Activated naive CD8-positive, alpha-beta T cell treated with anti-CD3 and anti-CD28 coated beads, Interleukin-2, amount 10 ng/mL, durations not matched to agents 7 days and 5 days (primary cell): ENCODE data around the gene ATXN1. TPM values are rescaled to one million over a fixed set of nuclear protein-coding genes. Genes with fewer than 3 reads are reported as not detected.

Source experiments
- ATAC-seq: fragments of 150-1000 bp; cut with Tn5 transposase; one replicate; pipeline ENCODE4 v1.10.0; 2021; ENCODE audit warnings: low read depth, moderate library complexity
- POLR2A ChIA-PET: fragments of 350-600 bp; sonication (Branson Sonifier 250); formaldehyde crosslinking; loops from one replicate; lab custom pipeline; 2021; ENCODE audit warnings: antibody characterized with exemption; lab: Charles Lee
- DNase-seq: peaks from one replicate; pipeline ENCODE4 v3.0.0; 2021
- H3K27ac Mint-ChIP-seq: one replicate; pipeline ENCODE4 v1.8.0; 2022; ENCODE audit warnings: mild to moderate bottlenecking, mixed read lengths
- H3K27me3 Mint-ChIP-seq: one replicate; pipeline ENCODE4 v1.8.0; 2022; ENCODE audit warnings: mild to moderate bottlenecking, moderate library complexity, mixed read lengths
- H3K36me3 Mint-ChIP-seq: one replicate; pipeline ENCODE4 v1.8.0; 2021; ENCODE audit warnings: mild to moderate bottlenecking, mixed read lengths
- H3K4me1 Mint-ChIP-seq: one replicate; pipeline ENCODE4 v1.8.0; 2021; ENCODE audit warnings: mixed read lengths
- H3K4me3 Mint-ChIP-seq: one replicate; pipeline ENCODE4 v1.8.0; 2022; ENCODE audit warnings: mild to moderate bottlenecking, moderate library complexity, mixed read lengths
- H3K9me3 Mint-ChIP-seq: one replicate; pipeline ENCODE4 v1.8.0; 2021; ENCODE audit warnings: mixed read lengths
- total RNA-seq, 2 experiments: library from RNA; stranded (reverse); gene quantifications; one replicate each; pipeline ENCODE4 v1.2.3, GENCODE V29; 2021

The ATXN1 gene
- total RNA-seq, 2 experiments from 2014 or later = 63.6 to 67.2 TPM

GRCh38 chr6:16313732-16314131 is 447.5 kb downstream of the ATXN1 start:
- Mint-ChIP-seq H3K27ac (no peak overlapping the region), H3K4me1 (peaks cover 12% of the 10 kb centered on the region), H3K9me3 (no peaks in the 10 kb centered on the region), H3K27me3 (no peaks in the 10 kb centered on the region), H3K4me3 (no peak overlapping the region), H3K36me3 (peaks cover 4% of the 10 kb centered on the region)
- no peak for ATAC-seq
- DNase-seq = no peak
- POLR2A ChIA-PET = no interaction called here

- Mint-ChIP-seq H3K4me1 (peaks cover under 1% of the 10 kb centered on the region), H3K27me3 (no peaks in the 10 kb centered on the region), H3K27ac (no peak overlapping the region), H3K9me3 (no peaks in the 10 kb centered on the region), H3K36me3 (peaks cover 4% of the 10 kb centered on the region), H3K4me3 (no peak overlapping the region)
- no peak for ATAC-seq
- no peak for DNase-seq
- POLR2A ChIA-PET = no interaction called here
Observed at GRCh38 chr6:16311763-16312162, 449.5 kb downstream of the ATXN1 start.

DNA sequence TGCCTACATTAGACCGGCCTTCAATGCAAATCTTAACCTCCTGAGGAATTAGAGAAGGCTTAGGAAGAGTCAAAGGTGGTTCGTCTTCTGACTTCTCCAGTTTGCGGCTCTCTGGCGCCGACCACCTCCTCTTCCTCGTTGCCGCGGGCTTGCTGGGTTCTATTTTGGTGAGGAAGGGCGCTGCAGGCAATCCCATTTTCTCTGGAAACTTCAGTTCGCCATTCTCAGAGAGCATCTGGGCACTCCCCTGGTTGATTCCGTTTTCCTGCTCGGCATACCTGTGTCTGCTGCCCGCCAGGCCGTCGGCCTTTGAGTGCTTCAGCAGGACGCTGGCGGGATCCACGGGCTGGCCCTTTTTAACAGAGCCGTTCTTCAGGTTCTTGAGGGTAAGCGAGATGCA is 454.9 kb downstream of the ATXN1 start:
- POLR2A ChIA-PET = no interaction called here
- Mint-ChIP-seq H3K4me3 (no peak overlapping the region), H3K9me3 (no peaks in the 10 kb centered on the region), H3K4me1 (no peaks in the 10 kb centered on the region), H3K27me3 (no peaks in the 10 kb centered on the region), H3K36me3 (peaks cover 5% of the 10 kb centered on the region), H3K27ac (no peak overlapping the region)
- DNase-seq = no peak
- ATAC-seq = no peak

- H3K27ac Mint-ChIP-seq = no peak overlapping the region
- no peaks in the 10 kb centered on the region for H3K27me3 Mint-ChIP-seq
- peaks cover 5% of the 10 kb centered on the region for H3K36me3 Mint-ChIP-seq
- no peak overlapping the region for H3K4me3 Mint-ChIP-seq
- H3K4me1 Mint-ChIP-seq = no peaks in the 10 kb centered on the region
- ATAC-seq (no peak), DNase-seq (no peak)
- no peaks in the 10 kb centered on the region for H3K9me3 Mint-ChIP-seq
- POLR2A ChIA-PET = no interaction called here
Observed at GRCh38 chr6:16305788-16306187, 455.5 kb downstream of the ATXN1 start.

DNA sequence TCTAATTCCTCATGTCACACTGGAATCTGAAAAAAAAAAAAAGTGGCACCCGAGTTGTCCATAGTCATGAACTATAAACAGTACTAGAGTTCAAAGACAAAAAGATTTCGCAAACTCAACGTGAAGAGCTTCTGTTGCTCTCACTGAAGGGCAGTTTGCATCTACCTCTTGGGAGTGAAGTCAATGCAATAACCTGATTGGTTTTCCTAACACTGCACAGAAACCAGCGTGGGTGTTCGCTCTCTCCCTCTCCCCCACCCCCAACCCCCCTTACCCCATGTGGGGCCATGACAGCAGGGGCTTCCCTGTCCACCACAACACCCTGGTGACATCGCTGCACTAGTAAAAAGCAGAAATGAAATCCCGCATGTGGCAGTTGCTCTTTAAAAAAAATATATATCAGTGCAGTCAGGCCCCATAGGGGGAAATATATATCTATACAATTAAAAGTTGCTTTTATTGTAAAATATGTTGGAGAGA is 456.0 kb downstream of the ATXN1 start:
- Mint-ChIP-seq H3K9me3 (no peaks in the 10 kb centered on the region), H3K36me3 (peaks cover 5% of the 10 kb centered on the region), H3K4me3 (no peak overlapping the region), H3K4me1 (no peaks in the 10 kb centered on the region), H3K27ac (no peak overlapping the region), H3K27me3 (no peaks in the 10 kb centered on the region)
- POLR2A ChIA-PET = no interaction called here
- ATAC-seq = no peak
- no peak for DNase-seq

DNA sequence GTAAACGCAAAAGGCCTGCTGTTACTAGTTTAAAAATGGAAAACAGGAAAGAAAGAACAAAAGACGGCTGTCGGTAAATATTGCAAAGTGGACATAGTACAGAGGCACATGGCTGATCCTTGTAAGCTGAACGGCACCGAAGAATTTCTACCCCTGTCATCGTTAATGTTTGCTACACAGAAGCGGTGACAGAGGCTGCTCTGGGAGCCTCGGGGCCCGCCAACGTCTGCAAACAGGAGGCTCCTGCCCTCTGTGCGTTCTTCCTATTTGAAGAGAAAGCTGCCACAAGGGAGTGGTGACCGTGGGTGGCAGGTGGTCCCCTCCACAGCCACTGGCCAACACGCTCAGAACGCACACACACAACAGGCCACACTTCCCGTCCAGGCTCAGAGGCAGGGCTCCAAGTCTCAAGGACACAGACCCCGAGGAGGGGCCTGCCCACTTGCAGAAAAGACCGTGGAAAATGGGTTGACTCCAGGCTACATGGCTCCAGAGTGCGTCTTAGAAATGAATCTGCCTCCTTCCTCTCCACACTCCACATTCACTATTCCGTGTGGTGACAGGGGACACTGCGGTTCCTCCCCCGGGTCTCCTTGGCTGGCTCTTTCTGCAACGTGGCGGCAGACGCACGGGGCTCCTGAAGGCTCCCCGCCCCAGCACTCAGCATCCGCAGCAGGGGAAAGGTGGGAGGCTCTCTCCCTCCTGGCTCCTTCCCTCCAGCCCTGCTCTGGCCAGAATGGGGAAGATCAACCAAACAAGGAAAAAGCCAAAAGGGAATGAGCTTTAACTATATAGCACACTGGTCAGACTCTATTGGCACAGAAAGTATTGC is 458.3 kb downstream of the ATXN1 start:
- Mint-ChIP-seq H3K27me3 (no peaks in the 10 kb centered on the region), H3K4me1 (no peaks in the 10 kb centered on the region), H3K36me3 (peaks cover 6% of the 10 kb centered on the region), H3K27ac (no peak overlapping the region), H3K9me3 (no peaks in the 10 kb centered on the region), H3K4me3 (no peak overlapping the region)
- DNase-seq = no peak
- POLR2A ChIA-PET = no interaction called here
- no peak for ATAC-seq

DNA sequence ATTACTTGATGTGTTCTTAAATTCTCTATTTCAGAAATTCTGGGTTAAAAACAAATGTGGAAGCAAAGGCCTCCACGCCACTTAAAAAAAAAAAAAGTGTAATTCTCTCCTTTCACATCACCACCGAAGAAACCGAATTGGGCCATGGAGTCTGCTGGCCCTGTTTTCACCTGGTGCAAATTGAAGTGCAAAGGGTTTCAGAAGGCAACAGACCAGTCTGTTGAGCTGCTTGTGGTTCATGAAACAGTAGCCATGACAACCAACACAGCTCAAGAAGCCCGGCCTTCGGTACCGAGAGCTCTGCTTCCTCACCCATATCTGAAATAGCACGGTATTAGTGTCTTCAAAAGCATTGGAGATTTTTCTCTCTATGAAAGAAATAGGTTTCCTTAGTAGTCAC is 459.7 kb downstream of the ATXN1 start:
- Mint-ChIP-seq H3K36me3 (peaks cover 6% of the 10 kb centered on the region), H3K27me3 (no peaks in the 10 kb centered on the region), H3K4me1 (no peaks in the 10 kb centered on the region), H3K9me3 (no peaks in the 10 kb centered on the region), H3K4me3 (no peak overlapping the region), H3K27ac (no peak overlapping the region)
- no peak for ATAC-seq
- POLR2A ChIA-PET = no interaction called here
- DNase-seq = no peak

DNA sequence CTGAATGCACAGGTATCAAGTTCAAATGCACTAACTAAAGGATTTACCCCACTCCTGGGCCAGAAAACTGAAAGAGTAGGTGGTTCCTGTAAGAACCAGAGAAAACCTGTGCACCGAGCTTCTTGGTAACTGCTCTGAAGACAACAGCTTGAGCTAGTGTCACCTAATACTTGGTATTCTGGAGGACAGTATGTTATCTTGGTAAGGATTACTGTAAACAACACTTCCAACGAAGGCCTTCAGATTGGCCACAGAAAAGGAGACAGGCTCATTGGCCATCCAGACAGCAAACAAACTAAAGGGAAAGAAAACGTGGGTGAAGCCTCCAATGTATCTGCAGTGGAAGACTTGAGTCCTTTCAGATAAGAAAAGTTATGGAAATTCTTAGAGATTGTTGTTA is 461.4 kb downstream of the ATXN1 start:
- no peaks in the 10 kb centered on the region for H3K4me1 Mint-ChIP-seq
- no peaks in the 10 kb centered on the region for H3K9me3 Mint-ChIP-seq
- no peak overlapping the region for H3K27ac Mint-ChIP-seq
- H3K4me3 Mint-ChIP-seq = no peak overlapping the region
- POLR2A ChIA-PET = no interaction called here
- H3K36me3 Mint-ChIP-seq = peaks cover 9% of the 10 kb centered on the region
- ATAC-seq = no peak
- H3K27me3 Mint-ChIP-seq = no peaks in the 10 kb centered on the region
- no peak for DNase-seq

DNA sequence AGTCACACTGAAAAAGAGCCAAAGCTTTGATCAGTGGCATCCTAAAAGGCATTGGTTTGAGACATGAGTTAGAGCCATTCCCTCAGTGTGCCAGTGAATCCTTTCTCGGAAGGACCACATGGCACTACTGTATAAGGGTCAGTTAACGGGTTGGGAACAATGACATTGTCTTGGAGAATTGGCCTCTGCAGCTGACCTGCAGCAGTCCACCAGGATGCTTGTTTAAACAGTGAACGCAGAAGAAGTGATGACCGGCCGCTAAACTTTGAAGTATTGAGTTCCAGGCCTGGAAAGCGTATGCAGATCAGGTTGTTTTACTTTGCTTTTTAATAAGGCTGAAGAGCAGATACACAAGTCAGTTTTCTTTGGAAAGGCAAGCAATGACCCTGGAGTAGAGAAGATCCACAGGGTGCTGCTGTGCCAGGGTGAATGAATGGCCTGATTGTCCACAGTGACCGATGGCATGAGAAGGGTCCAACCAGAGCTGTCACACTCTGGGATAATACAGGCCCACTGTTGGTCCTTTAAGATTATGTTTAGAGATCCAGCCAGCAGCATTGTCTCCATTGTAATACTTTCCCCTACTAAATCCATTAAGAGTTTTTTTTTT is 465.1 kb downstream of the ATXN1 start:
- POLR2A ChIA-PET = no interaction called here

DNA sequence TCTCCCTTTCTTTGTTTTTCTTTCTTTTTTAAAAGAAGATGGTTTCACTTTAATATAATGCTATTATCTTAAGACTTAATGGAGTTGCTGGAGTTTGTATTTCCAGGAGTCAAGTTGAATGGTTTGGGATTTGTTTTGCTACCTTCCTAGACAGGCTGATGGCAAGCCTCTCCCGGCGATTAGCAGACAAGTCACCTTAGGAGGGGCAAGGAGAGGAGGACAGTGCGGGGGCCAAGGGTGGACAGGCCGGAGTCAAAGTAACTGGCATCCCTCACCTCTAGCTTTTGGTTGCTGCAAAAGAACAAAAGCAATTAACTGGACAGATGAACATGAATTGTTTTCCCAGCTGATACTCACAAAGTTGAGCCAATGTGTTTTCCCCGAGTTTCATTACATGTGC is 465.8 kb downstream of the ATXN1 start:
- Mint-ChIP-seq H3K27me3 (no peaks in the 10 kb centered on the region), H3K27ac (no peak overlapping the region), H3K36me3 (peaks cover 9% of the 10 kb centered on the region), H3K9me3 (no peaks in the 10 kb centered on the region), H3K4me1 (no peaks in the 10 kb centered on the region), H3K4me3 (no peak overlapping the region)
- POLR2A ChIA-PET = no interaction called here
- DNase-seq (no peak), ATAC-seq (no peak)

More for the DNA sequence above, 465.1 kb downstream of the ATXN1 start:
- Mint-ChIP-seq H3K4me1 (no peaks in the 10 kb centered on the region), H3K4me3 (no peak overlapping the region), H3K9me3 (no peaks in the 10 kb centered on the region), H3K27ac (no peak overlapping the region), H3K36me3 (peaks cover 9% of the 10 kb centered on the region), H3K27me3 (no peaks in the 10 kb centered on the region)
- DNase-seq = no peak
- ATAC-seq = no peak

DNA sequence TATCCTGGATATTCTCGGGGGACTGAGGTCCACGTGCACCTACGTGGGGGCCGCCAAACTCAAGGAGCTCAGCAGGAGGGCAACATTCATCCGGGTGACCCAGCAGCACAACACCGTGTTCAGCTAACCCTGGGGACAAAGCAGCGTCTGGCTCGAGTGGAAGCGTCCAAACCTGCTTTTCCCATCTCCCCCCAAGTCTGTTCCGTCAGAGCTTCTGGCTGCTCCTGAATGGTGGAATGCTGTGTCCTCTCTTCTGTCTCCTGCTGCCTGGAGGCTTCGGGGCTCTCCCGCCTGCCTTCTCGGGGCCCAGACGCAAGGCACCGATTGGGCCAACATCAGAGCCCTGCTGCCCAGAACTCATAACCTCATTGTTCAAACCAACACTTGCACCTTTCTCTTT is 466.2 kb downstream of the ATXN1 start:
- no peaks in the 10 kb centered on the region for H3K4me1 Mint-ChIP-seq
- no peaks in the 10 kb centered on the region for H3K27me3 Mint-ChIP-seq
- H3K4me3 Mint-ChIP-seq = no peak overlapping the region
- no peak for ATAC-seq
- no peak overlapping the region for H3K27ac Mint-ChIP-seq
- no peaks in the 10 kb centered on the region for H3K9me3 Mint-ChIP-seq
- H3K36me3 Mint-ChIP-seq = peaks cover 12% of the 10 kb centered on the region
- no peak for DNase-seq
- POLR2A ChIA-PET = no interaction called here

GRCh38 chr6:16294371-16294770 is 466.9 kb downstream of the ATXN1 start:
- no peak overlapping the region for H3K4me3 Mint-ChIP-seq
- H3K4me1 Mint-ChIP-seq = no peaks in the 10 kb centered on the region
- ATAC-seq (no peak), DNase-seq (no peak)
- H3K27me3 Mint-ChIP-seq = no peaks in the 10 kb centered on the region
- peaks cover 11% of the 10 kb centered on the region for H3K36me3 Mint-ChIP-seq
- H3K27ac Mint-ChIP-seq = no peak overlapping the region
- POLR2A ChIA-PET = no interaction called here
- H3K9me3 Mint-ChIP-seq = no peaks in the 10 kb centered on the region

DNA sequence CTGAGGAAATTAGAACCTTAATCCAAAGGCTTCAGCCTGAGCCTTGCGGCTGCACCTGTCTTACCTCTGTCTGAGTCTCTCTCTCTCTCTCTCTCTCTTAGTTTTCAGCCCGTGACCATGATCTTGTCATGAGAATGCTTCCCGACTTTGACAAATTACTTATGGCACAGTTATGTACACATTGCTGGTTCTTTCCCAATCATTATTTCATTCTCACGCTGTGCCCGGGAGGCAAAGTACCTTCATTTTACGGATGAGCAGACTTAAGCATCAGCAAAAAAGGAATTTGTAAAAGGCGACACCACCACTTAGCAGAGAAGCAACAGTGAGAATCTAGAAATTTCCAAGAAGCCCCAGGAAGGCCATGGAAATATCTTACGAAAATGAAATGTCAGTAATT is 468.3 kb downstream of the ATXN1 start:
- Mint-ChIP-seq H3K4me1 (no peaks in the 10 kb centered on the region), H3K4me3 (no peak overlapping the region), H3K27me3 (no peaks in the 10 kb centered on the region), H3K36me3 (peaks cover 8% of the 10 kb centered on the region), H3K9me3 (no peaks in the 10 kb centered on the region), H3K27ac (no peak overlapping the region)
- DNase-seq = no peak
- POLR2A ChIA-PET = no interaction called here
- no peak for ATAC-seq

- ATAC-seq (no peak), DNase-seq (no peak)
- Mint-ChIP-seq H3K27me3 (no peaks in the 10 kb centered on the region), H3K9me3 (no peaks in the 10 kb centered on the region), H3K4me3 (no peak overlapping the region), H3K36me3 (peaks cover 8% of the 10 kb centered on the region), H3K4me1 (no peaks in the 10 kb centered on the region), H3K27ac (no peak overlapping the region)
- POLR2A ChIA-PET = no interaction called here
Observed at GRCh38 chr6:16292432-16292831, 468.8 kb downstream of the ATXN1 start.
